Right lobe of liver (tissue), 4 donors: Measurements from ENCODE around the gene ATP6V0D1.

Experiments used
- CTCF ChIP-seq, 4 donors: fragments of 200-600 bp in 3 of 4; fragments of 450-650 bp in 1 of 4; IDR thresholded peaks; one replicate each; pipeline versions ENCODE4 v1.5.1 to v1.8.0; 2016 to 2022; ENCODE audit warnings: antibody characterized with exemption in 4 of 4, mild to moderate bottlenecking in 2 of 4
- POLR2A ChIP-seq: fragments of 450-650 bp; IDR thresholded peaks from one replicate; pipeline ENCODE4 v1.6.1; 2017; ENCODE audit warnings: antibody characterized with exemption, mild to moderate bottlenecking
- donor health status: DM: no; HTN: no; CAD: no.
- donor health status: DM: no; HTN: no; CAD: no.
- donor health status: DM: no; HTN: yes; CAD: no.

DNA sequence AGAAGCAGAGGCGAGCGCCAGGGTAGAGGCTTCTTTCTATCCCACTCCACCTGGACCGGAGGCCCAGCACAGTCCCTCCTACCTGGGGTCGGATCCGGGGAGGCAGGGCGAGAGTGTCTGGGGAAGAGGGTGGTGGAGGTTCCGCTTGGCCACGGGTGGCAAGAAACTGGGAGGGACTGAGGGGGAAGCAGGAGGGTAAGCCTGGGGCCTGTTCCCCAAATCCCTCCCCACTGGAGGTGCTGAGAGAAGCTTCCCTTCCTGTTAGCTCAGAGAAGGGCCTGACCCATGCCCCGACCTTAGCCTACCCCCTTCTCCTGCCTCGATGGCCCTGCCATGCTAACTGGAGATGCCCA lies 85.9 kb downstream of the ATP6V0D1 start:
- TF ChIP-seq CTCF (IDR thresholded peaks at IDR 0.05): no peak
- no peak for TF ChIP-seq POLR2A
